ENCODE results near the gene TENM4.

TENM4 gene

GRCh38 chr11:79084382-79084781, 356.4 kb downstream of the TENM4 start:
- DNase-seq (ENCODE audit: low read depth): no peak

- no peak for DNase-seq (ENCODE audit: low read depth)
Measured at GRCh38 chr11:79083352-79083751, 357.5 kb downstream of the TENM4 start.

DNA sequence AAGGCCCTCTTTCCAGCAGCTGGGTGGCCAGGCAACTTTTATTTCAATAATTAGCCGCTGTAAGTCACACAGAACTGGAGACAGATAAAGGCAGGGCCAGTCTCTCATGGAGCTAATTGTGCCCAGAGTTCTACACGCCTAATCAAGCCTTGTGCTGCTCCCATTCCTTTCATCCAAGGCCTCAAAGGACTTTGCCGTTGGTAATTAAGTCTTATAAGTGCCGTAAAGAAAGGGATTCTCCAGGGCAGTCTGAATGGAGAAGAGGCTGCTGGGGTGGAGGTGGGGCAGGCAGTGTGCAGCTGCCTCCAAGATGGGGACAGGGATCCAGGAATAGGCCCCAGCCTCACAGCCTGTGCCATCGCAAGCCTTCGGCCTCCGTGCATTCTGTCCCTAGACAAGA, 357.9 kb downstream of the TENM4 start:
- DNase-seq (ENCODE audit: low read depth): no peak

DNA sequence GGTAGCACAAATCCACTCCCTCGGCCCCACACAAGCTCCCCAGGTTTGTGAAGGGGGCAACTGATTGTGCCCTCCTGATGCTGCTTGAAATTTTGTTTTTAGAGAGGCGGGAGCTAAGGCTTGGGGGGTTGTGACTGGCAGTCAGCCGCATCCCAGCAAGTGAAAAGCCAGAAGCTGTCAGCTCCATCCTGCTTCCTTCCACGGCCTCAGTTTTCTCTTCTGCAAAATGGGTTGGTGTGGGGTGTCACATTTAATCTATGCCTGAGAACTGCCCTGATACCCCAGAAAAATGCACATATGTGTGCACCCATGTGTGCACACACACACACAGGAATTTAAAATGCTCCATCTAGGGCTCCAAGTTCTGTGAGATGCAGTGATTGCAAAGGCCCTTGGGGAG, 358.6 kb downstream of the TENM4 start:
- DNase-seq (ENCODE audit: low read depth): no peak

GRCh38 chr11:79081471-79082031, 359.3 kb downstream of the TENM4 start:
- DNase-seq (ENCODE audit: low read depth): no peak

DNA sequence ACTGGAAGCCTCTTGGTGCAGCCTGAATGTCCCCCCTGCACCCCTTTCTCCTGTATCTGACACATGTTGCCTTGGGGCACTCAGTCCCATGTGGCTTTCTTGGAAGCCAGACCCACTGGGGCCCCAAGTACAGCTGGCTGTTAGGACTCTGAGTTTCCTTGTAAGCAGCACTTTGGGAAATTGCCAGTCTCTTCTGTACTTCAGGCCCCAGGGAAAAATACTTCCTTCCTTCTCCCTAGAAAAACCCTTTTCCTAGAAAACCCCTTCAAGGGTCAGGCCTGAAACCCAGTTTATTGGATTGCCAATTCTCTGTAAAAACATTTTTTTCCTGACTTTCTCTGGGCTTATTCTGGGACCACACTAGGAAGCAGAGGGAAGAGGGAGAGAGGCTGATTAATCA, 360.3 kb downstream of the TENM4 start:
- DNase-seq (ENCODE audit: low read depth): no peak

- no peak for DNase-seq (ENCODE audit: low read depth)
Measured at GRCh38 chr11:79078999-79079398, 361.8 kb downstream of the TENM4 start.

GRCh38 chr11:79078456-79078855, 362.4 kb downstream of the TENM4 start:
- no peak for DNase-seq (ENCODE audit: low read depth)

GRCh38 chr11:79077702-79078330, 363.0 kb downstream of the TENM4 start:
- DNase-seq (ENCODE audit: low read depth): no peak

GRCh38 chr11:79076526-79077115, 364.2 kb downstream of the TENM4 start:
- no peak for DNase-seq (ENCODE audit: low read depth)

GRCh38 chr11:79074547-79074946, 366.3 kb downstream of the TENM4 start:
- DNase-seq (ENCODE audit: low read depth): no peak

DNA sequence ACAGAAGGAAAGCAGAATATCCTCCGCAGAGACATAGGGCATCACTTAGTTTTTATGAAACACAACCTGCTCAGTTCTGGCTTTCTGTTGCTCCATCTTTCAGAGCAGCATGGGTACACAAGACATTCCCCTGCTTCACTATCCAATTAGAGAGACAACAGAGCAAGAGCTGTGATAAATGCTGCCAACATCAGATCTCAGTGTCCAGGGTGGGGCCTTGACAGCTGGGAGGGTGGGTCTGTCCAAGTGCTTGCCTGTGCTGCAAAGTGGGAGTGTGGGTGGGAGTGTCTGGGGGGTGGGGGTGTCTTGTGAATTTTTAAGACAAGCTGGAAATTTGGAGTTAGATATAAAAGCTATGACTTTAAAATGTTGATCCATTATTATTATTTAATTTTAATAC, 369.6 kb downstream of the TENM4 start:
- DNase-seq (ENCODE audit: low read depth): no peak

DNA sequence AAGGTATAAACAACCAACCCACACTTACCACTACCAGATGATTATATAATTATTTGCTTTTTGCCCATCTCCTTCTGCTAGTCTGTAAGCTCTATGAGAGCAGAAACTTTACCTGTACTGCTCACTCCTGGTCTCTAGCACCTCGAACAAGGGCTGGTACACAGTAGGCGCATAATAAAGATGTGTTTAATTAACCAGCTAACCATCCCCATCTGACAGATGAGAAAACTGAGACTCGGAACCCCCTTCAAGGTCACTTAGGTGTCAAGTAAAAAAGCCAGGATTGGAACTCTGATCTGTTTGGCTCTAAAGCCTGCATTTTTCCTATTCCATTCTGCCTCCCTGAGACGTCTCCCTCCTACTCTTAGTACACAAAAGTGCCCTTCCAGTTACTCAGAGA, 370.3 kb downstream of the TENM4 start:
- no peak for DNase-seq (ENCODE audit: low read depth)

- no peak for DNase-seq (ENCODE audit: low read depth)
Measured at GRCh38 chr11:79069504-79069903, 371.3 kb downstream of the TENM4 start.

DNA sequence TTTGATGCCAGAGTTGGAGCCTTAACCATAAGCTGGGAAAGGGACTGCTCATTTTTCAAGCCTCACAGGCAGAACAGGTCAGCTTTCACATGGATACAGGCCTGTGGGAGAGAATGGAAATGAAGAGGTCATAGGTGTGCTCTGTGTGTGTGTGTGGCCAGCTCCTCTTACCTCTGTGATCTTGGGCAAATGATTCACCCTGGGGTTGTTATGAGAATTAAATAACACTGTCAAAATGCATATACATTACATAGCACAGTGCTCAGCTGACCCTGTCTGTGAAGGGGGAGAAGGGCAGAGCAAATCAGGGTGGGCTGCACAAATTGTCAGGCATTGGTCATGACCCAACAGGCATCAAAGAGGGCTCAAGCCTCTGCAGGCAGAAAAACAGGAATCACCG, 372.5 kb downstream of the TENM4 start:
- DNase-seq (ENCODE audit: low read depth): no peak

DNA sequence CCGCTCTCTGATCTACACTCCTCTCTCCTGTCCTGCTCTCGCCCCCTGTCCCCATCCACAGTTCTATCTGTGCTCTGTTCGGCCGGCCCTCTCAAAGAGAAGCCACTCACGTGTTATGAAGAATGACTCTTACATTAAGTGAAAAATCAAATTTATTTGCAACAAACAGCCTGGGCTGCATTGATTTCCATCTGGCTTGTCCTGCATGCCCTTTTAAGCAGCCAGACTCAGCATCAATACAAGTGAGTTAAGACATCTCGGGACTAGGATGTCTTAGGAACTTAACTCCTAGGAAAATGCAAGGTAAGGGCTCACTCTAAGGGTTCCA, 373.5 kb downstream of the TENM4 start:
- DNase-seq (ENCODE audit: low read depth): no peak

- DNase-seq (ENCODE audit: low read depth): no peak
Measured at GRCh38 chr11:79066456-79067351, 374.1 kb downstream of the TENM4 start.

GRCh38 chr11:79062814-79063762, 377.7 kb downstream of the TENM4 start:
- DNase-seq (ENCODE audit: low read depth): no peak

DNA sequence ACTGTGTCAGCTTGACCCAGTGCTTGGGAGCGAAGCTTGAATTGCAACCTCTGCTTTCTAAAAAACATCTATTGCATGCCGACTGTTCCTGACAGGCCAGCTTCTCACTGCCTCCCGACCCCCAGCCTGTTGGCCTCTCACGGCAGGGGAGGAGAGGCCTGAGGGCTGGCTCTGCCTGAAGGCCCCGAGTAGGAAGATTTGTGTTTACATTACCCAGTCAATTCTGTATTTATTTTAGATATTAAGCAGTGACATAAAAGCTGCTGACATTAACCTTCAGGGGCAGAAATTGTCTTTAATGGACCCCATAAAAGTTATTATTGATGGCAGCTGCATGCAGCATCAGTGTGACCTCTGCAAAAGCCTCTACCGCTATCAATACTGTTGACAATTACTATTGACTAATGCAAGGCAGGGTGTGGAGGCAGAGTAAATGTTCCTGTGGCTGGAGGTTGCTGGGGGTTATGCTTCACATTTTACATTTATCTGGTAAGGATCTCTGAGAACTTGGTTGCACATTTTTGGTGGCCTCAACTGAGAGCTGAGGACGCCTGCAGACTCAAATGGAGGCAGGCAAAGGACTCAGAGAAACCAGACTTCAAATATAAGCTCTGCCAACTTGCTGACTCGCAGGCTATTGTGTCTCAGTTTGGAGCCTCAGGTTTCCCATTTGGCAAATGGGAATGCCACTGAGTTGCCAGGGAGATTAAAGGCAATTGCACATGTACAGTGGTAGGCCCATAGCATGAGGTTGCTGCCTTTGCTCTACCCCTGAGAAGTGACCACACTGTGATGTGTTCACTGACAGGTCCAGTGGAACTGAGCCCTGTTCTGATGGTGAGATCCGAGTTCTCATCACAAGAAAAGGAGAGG, 380.5 kb downstream of the TENM4 start:
- no peak for DNase-seq (ENCODE audit: low read depth)

- no peak for DNase-seq (ENCODE audit: low read depth)
Measured at GRCh38 chr11:79059141-79059540, 381.7 kb downstream of the TENM4 start.
